Measurements from ENCODE around the gene ACTN2.
A peak's percentile ranks its signal among the peaks of the same experiment; 100 is the strongest.

The ACTN2 gene

DNA sequence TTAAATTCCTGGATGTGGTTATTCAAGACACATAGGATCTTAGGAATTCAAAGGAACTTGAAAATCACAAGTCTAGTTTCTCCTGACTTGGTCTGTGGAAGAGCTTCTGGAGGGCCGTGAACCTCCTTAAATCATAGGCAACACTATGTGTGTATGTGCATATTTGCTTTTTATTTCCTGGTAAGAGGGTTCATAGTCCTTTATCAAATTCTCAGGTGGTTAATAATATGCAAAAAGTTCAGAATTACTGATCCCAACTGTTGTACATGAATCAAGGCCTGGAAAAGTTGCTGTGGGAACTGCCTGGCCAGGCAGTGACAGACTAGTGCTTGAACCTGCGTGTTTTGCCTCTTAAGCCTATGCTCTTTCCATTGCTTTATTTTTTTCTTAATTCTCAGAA is 121.7 kb downstream of the ACTN2 start:
- Mint-ChIP-seq H3K27me3 (no peaks in the 10 kb centered on the region), H3K9me3 (no peaks in the 10 kb centered on the region), H3K27ac (peak overlapping the region; percentile 35), H3K4me1 (peaks cover 35% of the 10 kb centered on the region), H3K4me3 (no peak overlapping the region), H3K36me3 (peaks cover 28% of the 10 kb centered on the region)

DNA sequence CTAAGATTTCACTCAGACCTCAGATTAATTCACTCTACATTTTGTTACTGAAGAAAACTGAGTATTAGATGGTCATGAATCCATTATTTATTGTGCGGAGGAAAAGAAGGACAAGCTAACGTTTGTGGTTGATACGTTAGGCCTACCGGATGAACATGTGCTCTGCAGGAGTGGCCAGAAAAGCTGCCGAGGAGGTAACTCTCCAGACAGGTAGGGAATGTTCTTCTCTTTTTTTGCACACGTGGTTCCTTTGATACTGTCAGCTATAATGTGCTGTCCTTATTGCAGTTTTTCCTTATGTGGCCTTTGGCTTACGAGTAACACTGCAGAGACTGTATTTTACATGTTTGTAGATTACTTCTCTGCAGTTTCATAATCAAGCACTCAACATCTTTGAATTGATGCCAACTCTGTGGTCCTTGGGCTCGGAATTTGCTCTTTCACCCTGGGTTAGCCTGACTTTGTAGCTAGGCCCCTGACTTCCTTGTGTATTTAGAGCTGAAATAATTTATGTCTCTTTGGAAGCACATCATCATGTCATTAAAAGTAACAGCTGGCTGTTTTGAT is 122.3 kb downstream of the ACTN2 start:
- Mint-ChIP-seq H3K36me3 (peaks cover 30% of the 10 kb centered on the region), H3K9me3 (no peaks in the 10 kb centered on the region), H3K4me3 (no peak overlapping the region), H3K4me1 (peaks cover 28% of the 10 kb centered on the region), H3K27ac (peak overlapping the region; percentile 35), H3K27me3 (no peaks in the 10 kb centered on the region)

DNA sequence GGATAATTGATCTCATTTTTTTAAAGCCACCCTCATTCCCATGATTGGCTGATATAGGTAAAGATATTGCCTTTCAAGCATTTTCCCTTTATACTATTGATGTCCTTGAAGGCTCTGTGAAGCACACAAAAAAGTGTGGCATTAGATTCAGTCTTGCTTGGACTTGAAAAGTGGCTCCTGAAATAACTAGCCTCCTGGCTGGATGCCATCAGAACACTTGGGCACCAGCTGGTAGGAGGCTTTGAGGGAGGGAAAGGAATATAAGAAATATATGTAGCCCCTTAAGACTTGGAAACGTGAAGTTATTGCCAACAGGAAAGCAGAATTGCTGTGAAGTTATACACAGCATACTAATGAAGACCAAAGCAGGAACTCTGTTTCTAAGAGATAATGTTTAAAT is 122.8 kb downstream of the ACTN2 start:
- Mint-ChIP-seq H3K27ac (peak overlapping the region; percentile 51), H3K4me1 (peaks cover 26% of the 10 kb centered on the region), H3K9me3 (no peaks in the 10 kb centered on the region), H3K27me3 (no peaks in the 10 kb centered on the region), H3K36me3 (peaks cover 33% of the 10 kb centered on the region), H3K4me3 (no peak overlapping the region)

DNA sequence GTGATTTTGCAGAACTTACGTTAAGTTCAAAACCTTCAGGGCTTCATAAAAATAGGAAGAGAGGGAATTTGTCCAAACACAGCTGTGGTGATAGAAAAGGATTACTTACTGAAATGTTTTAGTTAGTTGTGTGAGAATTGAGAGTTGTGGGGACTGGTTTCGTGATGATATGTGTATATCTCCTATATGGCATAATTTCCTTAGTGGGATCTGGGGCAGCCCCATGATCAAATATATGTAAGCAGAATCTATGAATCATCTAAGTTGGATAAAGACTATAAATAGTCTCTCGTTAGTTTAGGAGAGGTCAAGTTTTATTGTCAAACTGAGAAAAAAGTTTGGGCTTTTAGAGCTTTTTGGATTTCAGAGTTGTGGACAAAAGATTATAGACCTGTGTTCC is 123.7 kb downstream of the ACTN2 start:
- Mint-ChIP-seq H3K4me1 (peaks cover 21% of the 10 kb centered on the region), H3K27ac (no peak overlapping the region), H3K27me3 (no peaks in the 10 kb centered on the region), H3K4me3 (no peak overlapping the region), H3K36me3 (peaks cover 29% of the 10 kb centered on the region), H3K9me3 (no peaks in the 10 kb centered on the region)

DNA sequence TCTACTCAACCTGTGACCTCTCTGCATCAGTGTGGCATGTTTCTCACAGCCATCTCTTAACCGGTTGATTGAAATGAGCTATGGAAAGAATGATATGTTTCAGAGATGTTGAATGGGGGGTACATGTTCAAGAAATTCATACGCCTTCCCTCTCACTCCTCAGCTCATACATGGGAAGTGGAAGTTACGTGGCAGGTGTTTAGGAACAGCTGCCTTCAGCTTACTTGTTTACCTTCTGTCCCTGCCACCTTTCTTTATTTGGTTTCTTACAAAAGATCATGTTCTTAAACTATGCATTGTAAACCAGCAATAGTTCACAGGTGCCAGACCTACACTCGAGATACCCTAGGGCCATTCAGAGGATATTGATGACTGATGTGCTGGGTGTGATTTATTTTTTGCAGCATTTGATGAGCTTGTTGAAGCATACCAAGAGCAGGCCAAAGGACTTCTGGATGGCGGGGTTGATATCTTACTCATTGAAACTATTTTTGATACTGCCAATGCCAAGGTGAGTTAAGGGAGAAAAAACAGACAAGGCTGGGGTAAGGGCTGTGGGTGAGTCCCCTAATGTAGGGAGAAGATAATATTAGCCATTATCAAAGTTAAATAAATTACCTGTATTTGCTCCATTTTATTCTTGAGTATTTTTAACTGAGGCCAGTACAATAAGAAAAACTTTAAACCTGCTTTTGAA is 126.2 kb downstream of the ACTN2 start:
- Mint-ChIP-seq H3K36me3 (peaks cover 32% of the 10 kb centered on the region), H3K27ac (peak overlapping the region; percentile 72), H3K4me3 (no peak overlapping the region), H3K27me3 (no peaks in the 10 kb centered on the region), H3K4me1 (peaks cover 14% of the 10 kb centered on the region), H3K9me3 (no peaks in the 10 kb centered on the region)

Data from activated naive CD4-positive, alpha-beta T cell treated with anti-CD3 and anti-CD28 coated beads, Interleukin-2, amount 50 U/mL, for 24 hours (primary cell).